ENCODE results near the gene SPATA46.

DNA sequence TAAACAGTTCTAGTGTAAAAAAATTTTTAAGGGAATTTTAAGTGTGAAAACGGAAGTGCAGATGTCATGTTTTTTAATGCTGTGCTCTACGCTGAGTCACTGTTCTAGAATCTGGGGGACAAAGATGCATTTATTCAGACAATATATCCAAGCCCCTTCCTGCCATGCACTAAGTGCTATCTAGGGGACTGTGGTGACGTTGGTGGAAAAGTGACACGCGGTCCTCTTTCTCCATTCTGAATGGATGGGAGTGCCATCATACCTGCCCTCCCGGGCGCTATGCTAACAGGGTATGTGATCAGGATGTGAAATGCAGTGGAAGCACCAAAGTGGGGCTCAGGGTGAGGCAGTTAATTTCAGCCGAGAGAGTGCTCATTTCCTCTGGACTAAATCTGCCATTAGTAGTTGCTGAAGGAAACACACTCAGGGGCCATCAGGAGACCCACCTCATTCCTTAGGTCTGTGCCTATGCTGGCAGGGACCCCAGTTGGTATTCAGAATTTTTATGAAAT, 11.5 kb upstream of the SPATA46 start:
- TF ChIP-seq, protein P1, sequence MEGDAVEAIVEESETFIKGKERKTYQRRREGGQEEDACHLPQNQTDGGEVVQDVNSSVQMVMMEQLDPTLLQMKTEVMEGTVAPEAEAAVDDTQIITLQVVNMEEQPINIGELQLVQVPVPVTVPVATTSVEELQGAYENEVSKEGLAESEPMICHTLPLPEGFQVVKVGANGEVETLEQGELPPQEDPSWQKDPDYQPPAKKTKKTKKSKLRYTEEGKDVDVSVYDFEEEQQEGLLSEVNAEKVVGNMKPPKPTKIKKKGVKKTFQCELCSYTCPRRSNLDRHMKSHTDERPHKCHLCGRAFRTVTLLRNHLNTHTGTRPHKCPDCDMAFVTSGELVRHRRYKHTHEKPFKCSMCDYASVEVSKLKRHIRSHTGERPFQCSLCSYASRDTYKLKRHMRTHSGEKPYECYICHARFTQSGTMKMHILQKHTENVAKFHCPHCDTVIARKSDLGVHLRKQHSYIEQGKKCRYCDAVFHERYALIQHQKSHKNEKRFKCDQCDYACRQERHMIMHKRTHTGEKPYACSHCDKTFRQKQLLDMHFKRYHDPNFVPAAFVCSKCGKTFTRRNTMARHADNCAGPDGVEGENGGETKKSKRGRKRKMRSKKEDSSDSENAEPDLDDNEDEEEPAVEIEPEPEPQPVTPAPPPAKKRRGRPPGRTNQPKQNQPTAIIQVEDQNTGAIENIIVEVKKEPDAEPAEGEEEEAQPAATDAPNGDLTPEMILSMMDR (IDR thresholded peaks at IDR 0.05), result no peak
- no peak for TF ChIP-seq EZH2 (IDR thresholded peaks at IDR 0.05; ENCODE audit: borderline replicate concordance, insufficient read depth, low read depth, low read length, poor library complexity, severe bottlenecking)

Measured in B cell (primary cell).